ENCODE measurements around the gene CPAMD8.

CPAMD8 gene

GRCh38 chr19:16921766-16922591, 104.6 kb downstream of the CPAMD8 start:
- DNase-seq (ENCODE audit: low read depth in 2 of 2, low spot score in 1 of 2) = no peak

DNA sequence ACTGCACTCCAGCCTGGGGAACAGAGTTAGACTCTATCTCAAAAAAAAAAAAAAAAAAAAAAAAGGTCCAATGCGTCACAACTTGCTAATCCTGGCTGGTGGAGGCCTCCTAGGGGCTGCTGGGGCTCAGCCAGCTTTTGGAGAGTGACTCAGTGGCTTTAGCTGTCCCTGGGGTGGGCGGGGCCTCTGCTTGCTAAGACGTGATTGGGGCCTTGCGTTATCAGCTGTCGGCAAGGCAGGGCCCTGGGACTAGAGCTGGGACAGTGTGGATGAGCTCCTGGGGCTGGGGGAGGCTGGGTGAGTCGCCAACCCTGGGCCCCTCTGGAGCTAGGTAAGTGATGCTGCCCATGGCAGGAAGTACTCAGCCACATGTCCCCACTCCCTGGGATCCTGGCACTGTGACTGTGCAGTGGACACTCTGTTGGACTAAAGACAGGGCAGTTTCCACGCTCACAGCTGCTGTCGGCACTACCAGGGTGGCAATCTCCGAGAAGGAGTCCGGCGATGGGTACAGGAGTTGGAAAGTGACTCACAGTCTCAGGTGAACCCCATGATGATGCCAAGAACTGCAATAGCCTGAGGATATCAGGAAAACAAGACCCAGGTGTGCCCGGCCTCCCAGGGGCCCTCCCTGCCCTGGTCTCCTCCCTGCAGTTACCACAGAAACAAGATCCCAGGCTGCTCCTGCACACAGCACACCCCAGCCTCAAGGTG, 105.6 kb downstream of the CPAMD8 start:
- DNase-seq (ENCODE audit: low read depth in 2 of 2, low spot score in 1 of 2) = no peak

GRCh38 chr19:16919496-16919895, 107.1 kb downstream of the CPAMD8 start:
- DNase-seq (ENCODE audit: low read depth in 2 of 2, low spot score in 1 of 2) = no peak

- no peak for DNase-seq (ENCODE audit: low read depth in 2 of 2, low spot score in 1 of 2)
Observed at GRCh38 chr19:16917401-16917800, 109.2 kb downstream of the CPAMD8 start.

DNA sequence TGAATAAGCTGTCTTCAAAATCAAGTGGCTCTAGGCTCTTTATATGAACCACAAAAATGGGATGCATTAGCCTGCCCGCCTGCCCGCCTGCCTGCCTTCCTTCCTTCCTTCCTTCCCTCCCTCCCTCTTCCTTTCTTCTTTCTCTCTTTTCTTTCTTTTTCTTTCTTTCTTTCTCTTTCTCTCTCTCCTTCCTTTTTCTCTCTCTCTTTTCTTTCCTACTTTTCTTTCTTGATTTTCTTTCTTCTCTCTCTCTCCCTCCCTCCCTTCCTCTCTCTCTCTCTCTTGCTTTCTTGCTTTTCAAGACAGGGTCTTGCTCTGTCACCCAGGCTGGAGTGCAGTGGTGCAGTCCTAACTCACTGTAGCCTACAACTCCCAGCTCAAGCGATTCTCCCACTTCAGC, 110.9 kb downstream of the CPAMD8 start:
- no peak for DNase-seq (ENCODE audit: low read depth in 2 of 2, low spot score in 1 of 2)

GRCh38 chr19:16915135-16915534, 111.5 kb downstream of the CPAMD8 start:
- no peak for DNase-seq (ENCODE audit: low read depth in 2 of 2, low spot score in 1 of 2)

DNA sequence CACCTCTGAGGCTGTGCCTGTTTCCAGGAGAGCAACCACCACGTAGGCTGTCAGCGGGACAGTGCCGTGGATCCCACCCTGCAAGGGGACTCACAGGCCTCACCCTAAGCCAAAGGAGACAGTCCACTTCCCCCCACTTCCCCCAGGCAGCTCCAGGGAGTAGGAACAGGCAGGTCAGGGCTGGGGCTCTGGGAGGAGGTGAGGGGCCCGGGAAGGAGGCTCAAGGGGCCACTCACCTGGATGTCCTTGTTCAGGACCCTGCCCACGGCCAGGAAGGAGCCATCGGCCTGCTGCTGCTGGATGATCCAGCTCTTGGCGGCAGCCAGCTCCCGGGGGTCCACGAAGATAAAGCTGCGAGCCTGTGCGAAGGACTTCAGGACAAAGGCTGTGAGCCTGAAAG, 112.2 kb downstream of the CPAMD8 start:
- no peak for DNase-seq (ENCODE audit: low read depth in 2 of 2, low spot score in 1 of 2)

- DNase-seq (ENCODE audit: low read depth in 2 of 2, low spot score in 1 of 2) = no peak
Observed at GRCh38 chr19:16912780-16913179, 113.8 kb downstream of the CPAMD8 start.

DNA sequence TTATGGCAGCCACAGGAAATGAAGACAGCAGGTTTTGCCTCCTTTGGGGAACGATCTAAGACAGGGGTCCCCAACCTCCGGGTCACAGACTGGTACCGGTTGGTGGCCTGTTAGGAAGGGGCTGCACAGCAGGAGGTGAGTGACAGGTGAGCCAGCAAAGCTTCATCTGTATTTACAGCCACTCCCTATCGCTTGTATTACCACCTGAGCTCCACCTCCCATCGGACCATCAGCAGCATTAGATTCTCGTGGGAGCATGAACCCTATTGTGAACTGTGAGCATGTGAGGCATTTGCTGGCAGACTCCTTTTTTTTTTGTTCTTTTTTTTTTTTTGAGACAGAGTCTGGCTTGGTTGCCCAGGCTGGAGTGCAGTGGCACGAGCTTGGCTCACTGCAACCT, 115.6 kb downstream of the CPAMD8 start:
- no peak for DNase-seq (ENCODE audit: low read depth in 2 of 2, low spot score in 1 of 2)

- no peak for DNase-seq (ENCODE audit: low read depth in 2 of 2, low spot score in 1 of 2)
Observed at GRCh38 chr19:16908759-16909158, 117.9 kb downstream of the CPAMD8 start.

DNA sequence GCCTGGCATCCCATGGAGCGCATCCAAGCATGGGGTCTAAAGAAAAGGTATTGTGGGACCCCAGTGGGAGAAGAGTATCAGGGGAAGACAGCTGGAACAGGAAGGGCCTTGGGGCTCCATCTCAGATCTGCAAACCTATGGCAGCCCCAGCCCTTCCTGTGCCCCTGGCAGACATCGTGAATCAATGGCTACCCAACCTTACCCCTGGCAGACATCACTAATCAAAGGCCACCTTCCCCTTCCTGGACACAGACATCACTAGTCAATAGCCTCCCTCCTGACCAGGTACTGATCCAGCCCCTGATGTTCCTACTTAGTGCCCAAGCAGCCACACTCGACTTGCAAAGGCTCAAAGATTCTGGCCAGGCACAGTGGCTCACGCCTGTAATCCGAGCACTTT, 122.0 kb downstream of the CPAMD8 start:
- DNase-seq (ENCODE audit: low read depth in 2 of 2, low spot score in 1 of 2) = no peak

DNA sequence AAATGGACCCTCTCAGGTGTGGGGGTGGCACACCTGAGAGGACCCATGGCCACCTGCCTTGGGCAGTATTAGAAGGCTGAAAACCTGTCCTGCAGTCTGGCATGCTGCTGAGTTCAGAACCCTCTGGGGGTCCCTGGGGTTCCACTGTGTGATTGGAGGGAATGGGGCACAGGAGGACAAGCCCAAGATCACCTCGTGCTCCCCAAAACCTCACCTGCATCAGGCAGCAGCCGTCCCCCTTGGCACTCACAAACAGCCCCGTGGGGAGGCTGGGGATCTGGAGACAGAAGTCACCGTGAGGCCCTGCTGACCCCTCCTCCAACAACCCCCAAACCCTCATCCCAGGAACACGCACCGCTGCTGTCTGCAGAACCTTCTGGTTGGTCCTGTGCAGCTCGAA, 123.3 kb downstream of the CPAMD8 start:
- no peak for DNase-seq (ENCODE audit: low read depth in 2 of 2, low spot score in 1 of 2)

DNA sequence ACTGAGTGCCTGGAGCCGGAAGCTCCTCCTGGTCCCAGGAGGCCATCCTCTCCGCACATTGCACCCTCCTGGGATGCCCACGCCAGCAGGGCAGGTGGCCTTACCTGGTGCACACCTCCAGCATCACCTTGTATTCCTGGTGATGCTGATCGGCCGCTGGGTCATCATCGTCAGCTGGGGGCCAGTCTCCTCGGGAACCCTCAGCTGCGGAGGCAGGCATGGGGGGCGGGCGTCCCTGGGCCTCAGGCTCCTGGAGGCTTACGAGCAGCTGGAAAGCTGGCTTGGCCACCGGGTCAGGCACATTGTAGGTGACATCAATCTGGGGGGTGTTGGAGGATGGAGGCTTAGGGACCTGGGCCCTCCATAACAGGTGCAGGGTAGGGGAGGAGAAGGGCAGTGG, 124.1 kb downstream of the CPAMD8 start:
- no peak for DNase-seq (ENCODE audit: low read depth in 2 of 2, low spot score in 1 of 2)

DNA sequence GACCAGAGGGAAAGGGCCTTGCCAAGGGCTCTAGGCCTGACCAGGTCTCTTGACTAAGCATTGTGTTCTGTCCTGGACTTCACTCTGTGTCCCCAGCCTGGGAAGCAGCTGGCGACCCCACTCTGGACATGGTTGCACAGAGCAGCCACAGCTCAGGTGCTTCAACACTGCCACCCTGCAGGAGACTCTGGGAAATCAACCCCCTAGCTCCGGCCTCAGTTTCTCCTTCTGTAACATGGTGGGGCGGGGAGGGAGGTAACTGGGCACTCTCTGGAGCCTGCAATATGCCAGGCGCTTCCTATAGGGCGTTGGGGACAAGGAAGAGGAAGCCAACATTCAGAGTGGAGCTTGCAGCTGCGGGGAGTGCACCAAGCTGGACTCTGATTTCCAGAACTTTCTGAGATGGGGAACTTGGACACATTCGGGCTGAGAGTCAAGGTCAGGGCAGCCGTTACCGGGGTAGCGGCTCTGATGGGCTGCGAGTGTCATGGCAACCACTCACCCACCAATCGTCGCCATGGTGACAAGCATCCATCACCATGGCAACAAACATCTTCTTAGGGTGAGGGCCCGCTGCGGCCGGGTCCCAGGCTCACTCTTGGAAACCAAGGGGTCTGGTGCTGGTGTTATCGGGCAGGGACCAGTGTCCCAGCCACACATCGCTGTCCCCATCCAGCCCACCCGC, 125.0 kb downstream of the CPAMD8 start:
- no peak for DNase-seq (ENCODE audit: low read depth in 2 of 2, low spot score in 1 of 2)

DNA sequence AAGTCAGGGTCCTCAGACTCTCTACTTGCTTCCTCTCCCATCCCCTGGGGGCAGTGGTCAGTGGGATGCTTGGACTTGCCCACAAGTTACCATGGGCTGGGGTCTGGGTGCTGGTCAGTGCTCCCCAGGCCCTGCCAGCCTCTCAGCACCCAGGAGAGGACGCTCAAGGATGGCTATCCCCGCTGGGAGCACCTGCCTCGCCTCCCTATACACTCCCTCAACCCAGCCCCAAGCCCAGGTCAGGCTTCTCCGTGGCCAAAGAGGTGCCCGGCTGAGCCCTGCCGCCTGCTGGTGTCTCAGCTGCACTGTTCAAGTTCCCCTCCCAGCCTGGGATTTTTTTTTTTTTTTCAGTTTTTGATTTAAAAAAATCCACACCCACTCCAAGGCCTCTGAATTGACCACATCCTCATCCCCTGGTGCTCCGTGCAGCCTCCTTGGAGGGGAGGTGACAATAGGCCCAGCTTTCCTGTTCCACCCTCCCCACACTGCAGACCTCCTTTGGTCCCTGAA, 127.0 kb downstream of the CPAMD8 start:
- DNase-seq (ENCODE audit: low read depth in 2 of 2, low spot score in 1 of 2) = no peak

GRCh38 chr19:16898361-16899015, 128.1 kb downstream of the CPAMD8 start:
- DNase-seq (ENCODE audit: low read depth in 2 of 2, low spot score in 1 of 2) = no peak

DNA sequence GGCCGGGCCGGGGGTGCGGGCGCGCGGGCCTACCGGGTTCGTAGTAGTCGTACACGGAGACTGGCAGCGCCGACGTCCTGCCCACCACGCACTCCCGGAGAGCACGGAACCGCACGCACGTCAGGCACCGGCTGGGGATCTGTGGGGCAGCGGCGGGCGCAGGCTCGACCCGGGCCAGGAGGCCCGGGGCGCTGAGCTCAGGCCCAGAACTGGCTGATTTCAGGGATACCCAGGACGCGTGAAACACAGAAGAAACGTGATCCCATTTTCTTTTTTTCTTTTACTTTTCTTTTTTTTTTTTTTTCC, 128.8 kb downstream of the CPAMD8 start:
- DNase-seq (ENCODE audit: low read depth in 2 of 2, low spot score in 1 of 2) = no peak

- peak; percentile 34 to 35 for DNase-seq (ENCODE audit: low read depth in 2 of 2, low spot score in 1 of 2)
Observed at GRCh38 chr19:16897029-16897855, 129.4 kb downstream of the CPAMD8 start.

- no peak for DNase-seq (ENCODE audit: low read depth in 2 of 2, low spot score in 1 of 2)
Observed at GRCh38 chr19:16896146-16897028, 130.2 kb downstream of the CPAMD8 start.
